BE2C (cell line): ENCODE results near the gene FHL3.

ENCODE experiments used
- DNase-seq: peaks from one replicate; pipeline ENCODE4 v3.0.0-alpha.2; 2020
- H3K27me3 ChIP-seq: fragments of 250-450 bp; sonication (Bioruptor Pico); 2 replicates; pipeline ENCODE4 v1.5.1; 2020; ENCODE audit warnings: mild to moderate bottlenecking
- H3K36me3 ChIP-seq: fragments of 250-450 bp; sonication (Bioruptor Pico); 2 replicates; pipeline ENCODE4 v1.5.1; 2020; ENCODE audit warnings: mild to moderate bottlenecking
- H3K4me1 ChIP-seq: fragments of 250-450 bp; sonication (Bioruptor Pico); 2 replicates; pipeline ENCODE4 v1.5.1; 2020
- H3K4me3 ChIP-seq: 2 replicates; pipeline ENCODE4 v1.5.1; 2011; ENCODE audit warnings: low read depth, low read length
- H3K9me3 ChIP-seq: fragments of 250-450 bp; sonication (Bioruptor Pico); 2 replicates; pipeline ENCODE4 v1.5.1; 2020
- CTCF ChIP-seq: IDR thresholded peaks from 2 replicates; pipeline ENCODE4 v1.5.1; 2012; ENCODE audit warnings: mild to moderate bottlenecking, low read depth, low read length

The FHL3 gene

GRCh38 chr1:38000529-38001455 is 4.5 kb downstream of the FHL3 start:
- Histone ChIP-seq H3K9me3 (no peaks in the 10 kb centered on the region), H3K27me3 (no peaks in the 10 kb centered on the region), H3K4me1 (peaks cover 5% of the 10 kb centered on the region), H3K4me3 (no peak overlapping the region), H3K36me3 (no peaks in the 10 kb centered on the region)
- no peak for DNase-seq
- TF ChIP-seq CTCF: no peak

- TF ChIP-seq CTCF: no peak
- Histone ChIP-seq H3K4me3 (no peak overlapping the region), H3K4me1 (peaks cover 5% of the 10 kb centered on the region)
Measured at GRCh38 chr1:38000233-38000528, 5.1 kb downstream of the FHL3 start.

GRCh38 chr1:37999430-38000232 is 5.7 kb downstream of the FHL3 start:
- TF ChIP-seq CTCF: no peak
- no peaks in the 10 kb centered on the region for H3K9me3 ChIP-seq
- H3K4me3 ChIP-seq: no peak overlapping the region
- no peaks in the 10 kb centered on the region for H3K27me3 ChIP-seq
- no peaks in the 10 kb centered on the region for H3K36me3 ChIP-seq
- DNase-seq: no peak
- peaks cover 5% of the 10 kb centered on the region for H3K4me1 ChIP-seq

More at GRCh38 chr1:38000233-38000528, 5.1 kb downstream of the FHL3 start:
- H3K27me3 ChIP-seq: no peaks in the 10 kb centered on the region
- DNase-seq: no peak
- no peaks in the 10 kb centered on the region for H3K36me3 ChIP-seq
- H3K9me3 ChIP-seq: no peaks in the 10 kb centered on the region

GRCh38 chr1:37998913-37999429 is 6.3 kb downstream of the FHL3 start:
- no peak for TF ChIP-seq CTCF
- H3K4me3 ChIP-seq: no peak overlapping the region
- peaks cover 5% of the 10 kb centered on the region for H3K4me1 ChIP-seq
- no peak for DNase-seq
- no peaks in the 10 kb centered on the region for H3K9me3 ChIP-seq
- no peaks in the 10 kb centered on the region for H3K36me3 ChIP-seq
- no peaks in the 10 kb centered on the region for H3K27me3 ChIP-seq

- no peak for DNase-seq
- H3K36me3 ChIP-seq: no peaks in the 10 kb centered on the region
- peaks cover 5% of the 10 kb centered on the region for H3K4me1 ChIP-seq
- no peak for TF ChIP-seq CTCF
- no peaks in the 10 kb centered on the region for H3K9me3 ChIP-seq
- no peak overlapping the region for H3K4me3 ChIP-seq
- H3K27me3 ChIP-seq: no peaks in the 10 kb centered on the region
Measured at GRCh38 chr1:37998089-37998808, 7.1 kb downstream of the FHL3 start.
